ENCODE results near the gene GP9. TPM values are rescaled to one million over a fixed set of nuclear protein-coding genes. Genes with fewer than 3 reads are reported as not detected.

Gene GP9
- total RNA-seq, 4 donors from 2014 or later, result 0.50 TPM; not detected in 3

DNA sequence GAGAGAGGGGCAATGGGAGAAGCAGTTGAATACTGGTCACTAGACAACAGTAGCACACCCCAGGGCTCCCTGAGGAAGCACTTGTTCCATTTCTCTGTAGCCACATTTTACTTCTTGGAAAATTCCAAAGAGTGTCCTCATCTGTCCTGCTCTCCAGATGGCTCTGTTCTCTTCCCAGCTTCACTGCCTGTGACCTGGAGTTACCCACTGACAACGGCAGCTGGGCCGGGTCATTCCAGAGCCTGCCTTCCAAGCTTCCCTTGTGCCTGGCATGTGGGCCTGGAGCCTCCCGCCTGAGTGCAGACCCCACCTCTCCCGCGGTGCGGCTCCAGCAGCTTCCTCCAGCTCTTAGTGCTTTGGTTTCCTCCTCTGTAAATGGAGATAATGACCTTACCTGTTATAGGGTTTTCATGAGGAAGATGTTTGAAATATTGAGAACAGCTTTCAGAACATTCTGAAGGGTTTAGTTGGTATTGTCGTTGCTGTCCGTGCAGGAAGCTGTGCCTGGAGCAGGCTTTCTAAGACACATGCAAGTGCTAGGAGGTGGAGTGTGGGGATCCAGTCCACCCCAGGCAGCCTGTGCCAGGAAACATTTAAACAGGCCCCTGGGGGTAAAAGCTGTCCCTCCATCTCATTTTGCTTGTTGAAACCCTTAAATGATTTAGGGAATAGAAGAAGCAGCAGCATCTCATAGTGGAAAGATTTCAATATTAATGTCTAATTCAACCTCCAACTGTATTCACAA is 34.7 kb upstream of the GP9 start:
- H3K27ac ChIP-seq (replicated peaks in 1 of 4), result peak overlapping the region; percentile 59 to 76 (median 65)
- peaks cover 29 to 63% (median 50%) of the 10 kb centered on the region in 4 donors for H3K4me1 ChIP-seq
- H3K36me3 ChIP-seq, result peaks cover 0 to 4% (median 0%) of the 10 kb centered on the region in 4 donors
- WGBS, result 67% methylated on average over 7 of the region's 8 CpGs
- TF ChIP-seq POLR2AphosphoS5 (IDR thresholded peaks at IDR 0.05) (peak; percentile 44 to 49), POLR2A (IDR thresholded peaks at IDR 0.05; ENCODE audit: low read depth) (no peak), EP300 (IDR thresholded peaks at IDR 0.05) (no peak)
- TF ChIP-seq, protein P1, sequence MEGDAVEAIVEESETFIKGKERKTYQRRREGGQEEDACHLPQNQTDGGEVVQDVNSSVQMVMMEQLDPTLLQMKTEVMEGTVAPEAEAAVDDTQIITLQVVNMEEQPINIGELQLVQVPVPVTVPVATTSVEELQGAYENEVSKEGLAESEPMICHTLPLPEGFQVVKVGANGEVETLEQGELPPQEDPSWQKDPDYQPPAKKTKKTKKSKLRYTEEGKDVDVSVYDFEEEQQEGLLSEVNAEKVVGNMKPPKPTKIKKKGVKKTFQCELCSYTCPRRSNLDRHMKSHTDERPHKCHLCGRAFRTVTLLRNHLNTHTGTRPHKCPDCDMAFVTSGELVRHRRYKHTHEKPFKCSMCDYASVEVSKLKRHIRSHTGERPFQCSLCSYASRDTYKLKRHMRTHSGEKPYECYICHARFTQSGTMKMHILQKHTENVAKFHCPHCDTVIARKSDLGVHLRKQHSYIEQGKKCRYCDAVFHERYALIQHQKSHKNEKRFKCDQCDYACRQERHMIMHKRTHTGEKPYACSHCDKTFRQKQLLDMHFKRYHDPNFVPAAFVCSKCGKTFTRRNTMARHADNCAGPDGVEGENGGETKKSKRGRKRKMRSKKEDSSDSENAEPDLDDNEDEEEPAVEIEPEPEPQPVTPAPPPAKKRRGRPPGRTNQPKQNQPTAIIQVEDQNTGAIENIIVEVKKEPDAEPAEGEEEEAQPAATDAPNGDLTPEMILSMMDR (IDR thresholded peaks at IDR 0.05), result no peak
- no peak for DNase-seq (ENCODE audit: extremely low spot score)
- H3K4me3 ChIP-seq, result no peak overlapping the region
- no peaks in the 10 kb centered on the region for H3K9me3 ChIP-seq
- intact Hi-C loops (cut with DNase I), result no loop called here
- no peaks in the 10 kb centered on the region for H3K27me3 ChIP-seq

DNA sequence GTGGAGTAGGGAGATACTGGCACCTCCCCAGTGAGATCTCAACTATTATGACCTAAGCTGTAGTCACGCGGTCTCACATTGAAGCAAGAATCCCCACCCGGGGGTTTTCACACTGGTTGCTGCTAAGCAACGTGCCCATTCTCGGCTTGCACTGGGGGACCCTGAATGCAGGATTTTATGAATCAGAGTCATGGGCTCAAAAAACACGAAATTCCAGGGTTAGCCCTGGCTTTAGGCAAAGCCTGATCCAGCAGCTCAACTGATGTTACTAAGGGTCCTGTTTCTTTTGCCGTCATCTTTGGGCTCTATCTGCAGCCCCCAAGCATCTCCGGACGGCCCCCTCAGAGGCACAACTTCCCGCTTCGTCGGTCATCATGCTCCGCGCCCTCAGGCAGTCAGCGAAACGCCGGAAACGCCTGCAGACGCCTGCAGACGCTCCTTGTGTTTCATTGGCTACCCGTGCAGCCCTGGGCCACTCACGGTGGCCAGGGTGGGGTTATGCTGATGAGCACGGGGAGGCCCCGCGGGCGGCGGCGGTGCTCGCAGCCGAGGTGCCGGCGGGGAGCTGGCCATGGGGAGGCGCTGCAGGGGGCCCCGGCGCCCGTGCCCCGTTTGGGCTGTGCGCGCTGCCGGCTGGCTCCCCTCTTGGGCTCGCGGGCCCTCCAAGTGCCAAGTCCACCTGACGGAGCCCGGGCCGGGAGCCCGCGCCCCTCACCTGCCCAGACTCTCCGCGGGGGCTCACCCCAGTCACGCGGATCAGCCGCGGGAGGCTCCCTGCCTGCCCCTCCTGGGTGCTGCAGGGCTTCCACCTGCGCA is 33.6 kb upstream of the GP9 start:
- H3K27me3 ChIP-seq, result no peaks in the 10 kb centered on the region
- peak; percentile 96 for DNase-seq (ENCODE audit: extremely low spot score)
- TF ChIP-seq EP300 (IDR thresholded peaks at IDR 0.05) (no peak), POLR2AphosphoS5 (IDR thresholded peaks at IDR 0.05) (peak; percentile 81 to 91), POLR2A (IDR thresholded peaks at IDR 0.05; ENCODE audit: low read depth) (no peak)
- TF ChIP-seq, protein P1 (IDR thresholded peaks at IDR 0.05), result peak; percentile 74 to 82 (median 79)
- peaks cover 28 to 57% (median 43%) of the 10 kb centered on the region in 4 donors for H3K4me1 ChIP-seq
- no peaks in the 10 kb centered on the region for H3K9me3 ChIP-seq
- peaks cover 0 to 12% (median 0%) of the 10 kb centered on the region in 4 donors for H3K36me3 ChIP-seq
- peak overlapping the region; percentile 59 to 76 (median 65) for H3K27ac ChIP-seq (replicated peaks in 1 of 4)
- WGBS, result 14% methylated on average over 9 of the region's 54 CpGs
- intact Hi-C loops (cut with DNase I), result no loop called here
- peak overlapping the region; percentile 55 to 64 (median 59) for H3K4me3 ChIP-seq

- TF ChIP-seq, protein P1 (IDR thresholded peaks at IDR 0.05), result no peak
- no peak for TF ChIP-seq EP300 (IDR thresholded peaks at IDR 0.05)
- no peak for TF ChIP-seq POLR2AphosphoS5 (IDR thresholded peaks at IDR 0.05)
- no peak for TF ChIP-seq POLR2A (IDR thresholded peaks at IDR 0.05; ENCODE audit: low read depth)
- H3K9me3 ChIP-seq, result no peaks in the 10 kb centered on the region
- peak overlapping the region; percentile 38 to 76 (median 63) for H3K27ac ChIP-seq (replicated peaks in 1 of 4)
- DNase-seq (ENCODE audit: extremely low spot score), result no peak
- peak overlapping the region; percentile 55 to 64 (median 59) for H3K4me3 ChIP-seq
- WGBS, result 86% methylated on average over 10 of the region's 15 CpGs
- peaks cover 23 to 52% (median 39%) of the 10 kb centered on the region in 4 donors for H3K4me1 ChIP-seq
- H3K27me3 ChIP-seq, result no peaks in the 10 kb centered on the region
- H3K36me3 ChIP-seq, result peaks cover 0 to 13% (median 0%) of the 10 kb centered on the region in 4 donors
- intact Hi-C loops (cut with DNase I), result no loop called here
Measured at GRCh38 chr3:129027544-129027880, 33.1 kb upstream of the GP9 start.

DNA sequence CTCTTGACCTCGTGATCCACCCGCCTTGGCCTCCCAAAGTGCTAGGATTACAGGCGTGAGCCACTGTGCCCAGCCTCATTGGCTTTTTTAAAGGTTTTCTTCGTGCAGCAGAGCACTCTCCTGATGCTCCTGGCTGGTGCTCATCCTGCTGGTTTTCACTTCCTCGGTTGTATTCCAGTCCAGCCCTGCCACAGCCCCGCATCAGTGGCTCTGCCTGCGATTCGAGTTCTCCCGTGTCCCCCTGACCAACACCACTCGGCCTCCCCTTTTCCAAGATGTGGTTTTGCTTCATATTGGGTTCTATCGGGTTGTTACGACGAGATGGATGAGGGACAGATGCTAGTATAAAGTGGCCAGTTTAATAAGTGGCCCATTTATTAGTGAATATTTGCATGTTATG is 31.7 kb upstream of the GP9 start:
- TF ChIP-seq, protein P1 (IDR thresholded peaks at IDR 0.05), result no peak
- TF ChIP-seq POLR2A (IDR thresholded peaks at IDR 0.05; ENCODE audit: low read depth) (no peak), EP300 (IDR thresholded peaks at IDR 0.05) (no peak), POLR2AphosphoS5 (IDR thresholded peaks at IDR 0.05) (no peak)
- Histone ChIP-seq H3K4me3 (no peak overlapping the region), H3K27ac (replicated peaks in 1 of 4) (no peak overlapping the region), H3K27me3 (no peaks in the 10 kb centered on the region), H3K36me3 (peaks cover 0 to 20% (median 0%) of the 10 kb centered on the region in 4 donors), H3K9me3 (no peaks in the 10 kb centered on the region), H3K4me1 (peaks cover 23 to 39% (median 31%) of the 10 kb centered on the region in 4 donors)
- 86% methylated on average over 10 of the region's 13 CpGs for WGBS
- no peak for DNase-seq (ENCODE audit: extremely low spot score)
- intact Hi-C loops (cut with DNase I), result loop anchor here (2.0 kb wide), 1 partner anchor 16 kb away; no protein-coding TSS in a partner anchor
